Peyer's patch (tissue), 4 donors: Measurements from ENCODE around the gene GIGYF2. TPM values are rescaled to one million over a fixed set of nuclear protein-coding genes. Genes with fewer than 3 reads are reported as not detected.

Experiments used
- DNase-seq, 3 donors: peaks; one replicate each; pipeline ENCODE4 v3.0.0-alpha.2; 2017 to 2019
- H3K27ac ChIP-seq, 4 donors: fragments of 200-600 bp; sonication (generic); one replicate each; pipeline ENCODE4 v1.5.1; 2016 to 2019
- H3K27me3 ChIP-seq, 2 donors: fragments of 200-600 bp; sonication (generic); one replicate each; pipeline ENCODE4 v1.5.1; 2019
- H3K36me3 ChIP-seq, 3 donors: fragments of 200-600 bp; sonication (generic); one replicate each; pipeline ENCODE4 v1.5.1; 2016 to 2019
- H3K4me1 ChIP-seq, 4 donors: fragments of 200-600 bp; sonication (generic); one replicate each; pipeline ENCODE4 v1.5.1; 2016 to 2019
- H3K4me3 ChIP-seq, 4 donors: fragments of 200-600 bp; sonication (generic); 1 replicate in 3 of 4; 2 replicates in 1 of 4; pipeline ENCODE4 v1.5.1; 2016 to 2019; ENCODE audit warnings: mild to moderate bottlenecking in 1 of 4
- H3K9me3 ChIP-seq, 4 donors: fragments of 200-600 bp; sonication (generic); one replicate each; pipeline ENCODE4 v1.5.1; 2016 to 2019; ENCODE audit warnings: mild to moderate bottlenecking in 1 of 4
- CTCF ChIP-seq, 6 experiments: fragments of 450-650 bp in 4 of 6; fragments of 200-600 bp in 2 of 6; sonication (generic) in 1 of 6; IDR thresholded peaks; one replicate each; pipeline ENCODE4 v1.5.1; 2017 to 2019; ENCODE audit warnings: antibody characterized with exemption in 6 of 6, mild to moderate bottlenecking in 3 of 6, moderate library complexity in 1 of 6
- POLR2A ChIP-seq, 2 donors: fragments of 450-650 bp; IDR thresholded peaks; one replicate each; pipeline ENCODE4 v1.5.1; 2017; ENCODE audit warnings: antibody characterized with exemption in 2 of 2, mild to moderate bottlenecking in 2 of 2, moderate library complexity in 2 of 2
- total RNA-seq, 4 donors: library from RNA; depleted of rRNA; stranded (reverse); fragments of >200 nt; gene quantifications; one replicate each; pipeline ENCODE4 v1.1.0, GENCODE V29; 2016

Gene GIGYF2
- total RNA-seq, 4 donors from 2014 or later = 82.5 to 126 (median 90.1) TPM

GRCh38 chr2:232870766-232871371 is 173.7 kb downstream of the GIGYF2 start:
- Histone ChIP-seq H3K9me3 (no peaks in the 10 kb centered on the region), H3K4me1 (peaks cover 0 to 25% (median 5%) of the 10 kb centered on the region in 4 donors), H3K4me3 (no peak overlapping the region), H3K27ac (no peak overlapping the region), H3K36me3 (no peaks in the 10 kb centered on the region), H3K27me3 (no peaks in the 10 kb centered on the region)
- TF ChIP-seq POLR2A (IDR thresholded peaks at IDR 0.05) = no peak
- DNase-seq = peak in 1 of 3 donors; percentile 42

- H3K27ac ChIP-seq = no peak overlapping the region
- H3K36me3 ChIP-seq = no peaks in the 10 kb centered on the region
- TF ChIP-seq CTCF (IDR thresholded peaks at IDR 0.05) = no peak
- no peak for TF ChIP-seq POLR2A (IDR thresholded peaks at IDR 0.05)
- peaks cover 0 to 25% (median 7%) of the 10 kb centered on the region in 4 donors for H3K4me1 ChIP-seq
- no peak overlapping the region for H3K4me3 ChIP-seq
- peak in 1 of 3 donors; percentile 41 for DNase-seq
- H3K9me3 ChIP-seq = no peaks in the 10 kb centered on the region
- no peaks in the 10 kb centered on the region for H3K27me3 ChIP-seq
Observed at GRCh38 chr2:232871418-232871834, 174.3 kb downstream of the GIGYF2 start.

GRCh38 chr2:232871835-232872736 is 175.0 kb downstream of the GIGYF2 start:
- Histone ChIP-seq H3K9me3 (no peaks in the 10 kb centered on the region), H3K27ac (no peak overlapping the region), H3K4me3 (no peak overlapping the region), H3K4me1 (peaks cover 0 to 31% (median 10%) of the 10 kb centered on the region in 4 donors), H3K36me3 (no peaks in the 10 kb centered on the region), H3K27me3 (no peaks in the 10 kb centered on the region)
- peak in 2 of 3 donors; percentile 40 to 45 for DNase-seq
- TF ChIP-seq CTCF (IDR thresholded peaks at IDR 0.05) (no peak), POLR2A (IDR thresholded peaks at IDR 0.05) (no peak)

- Histone ChIP-seq H3K4me3 (no peak overlapping the region), H3K27ac (peak overlapping the region in 1 of 4 donors; percentile 91), H3K4me1 (peaks cover 0 to 32% (median 10%) of the 10 kb centered on the region in 4 donors), H3K27me3 (no peaks in the 10 kb centered on the region), H3K9me3 (no peaks in the 10 kb centered on the region), H3K36me3 (no peaks in the 10 kb centered on the region)
- no peak for TF ChIP-seq POLR2A (IDR thresholded peaks at IDR 0.05)
- no peak for TF ChIP-seq CTCF (IDR thresholded peaks at IDR 0.05)
- DNase-seq = peak in 2 of 3 donors; percentile 39 to 46
Observed at GRCh38 chr2:232872826-232873225, 175.7 kb downstream of the GIGYF2 start.

GRCh38 chr2:232873292-232873908 is 176.3 kb downstream of the GIGYF2 start:
- Histone ChIP-seq H3K27me3 (no peaks in the 10 kb centered on the region), H3K9me3 (no peaks in the 10 kb centered on the region), H3K4me3 (no peak overlapping the region), H3K36me3 (no peaks in the 10 kb centered on the region), H3K4me1 (peaks cover 0 to 32% (median 10%) of the 10 kb centered on the region in 4 donors), H3K27ac (peak overlapping the region in 3 of 4 donors; percentile 76 to 91 (median 84))
- TF ChIP-seq POLR2A (IDR thresholded peaks at IDR 0.05) (no peak), CTCF (IDR thresholded peaks at IDR 0.05) (no peak)
- DNase-seq = peak in 2 of 3 donors; percentile 38 to 46
